Caco-2 (cell line): ENCODE measurements around the gene OS9. TPM values are rescaled to one million over a fixed set of nuclear protein-coding genes. Genes with fewer than 3 reads are reported as not detected.

Experiments
- BruUV-seq: library from RNA; stranded (reverse); fragments of 400-500 nt; replicated peaks from 2 replicates; lab custom pipeline; 2021; lab: Mats Ljungman, UMichigan
- CTCF ChIA-PET: fragments of 300-600 bp; sonication (Branson Sonifier 250); formaldehyde crosslinking; loops from one replicate; lab custom pipeline; 2022; ENCODE audit warnings: antibody characterized with exemption; lab: Charles Lee
- POLR2A ChIA-PET: fragments of 300-600 bp; sonication (Branson Sonifier 250); formaldehyde crosslinking; loops from one replicate; lab custom pipeline; 2022; ENCODE audit warnings: antibody characterized with exemption; lab: Charles Lee
- DNase-seq, 2 experiments: peaks; one replicate each; pipeline versions ENCODE4 v3.0.0 to v3.0.0-alpha.2; 2020 to 2022
- H3K27me3 ChIP-seq: replicated peaks from 2 replicates; pipeline ENCODE4 v1.6.0; 2011; ENCODE audit warnings: low read length; ENCODE audit not compliant: control insufficient read depth, insufficient read depth
- H3K36me3 ChIP-seq: 2 replicates; pipeline ENCODE4 v1.5.1; 2011; ENCODE audit warnings: low read length; ENCODE audit not compliant: control insufficient read depth, insufficient read depth
- H3K4me1 ChIP-seq: fragments of 250-450 bp; sonication (Bioruptor Pico); 2 replicates; pipeline ENCODE4 v1.5.1; 2020; ENCODE audit warnings: mild to moderate bottlenecking
- H3K4me3 ChIP-seq: 2 replicates; pipeline ENCODE4 v1.5.1; 2011; ENCODE audit warnings: low read depth, mild to moderate bottlenecking, control low read depth, low read length
- H3K9me3 ChIP-seq: fragments of 250-450 bp; sonication (Bioruptor Pico); 2 replicates; pipeline ENCODE4 v1.5.1; 2020; ENCODE audit warnings: mild to moderate bottlenecking, moderate library complexity
- H3K27ac Mint-ChIP-seq: one replicate; pipeline ENCODE4 v1.8.0; 2022; ENCODE audit warnings: mixed read lengths; ENCODE audit not compliant: unreplicated experiment
- H3K27me3 Mint-ChIP-seq: one replicate; pipeline ENCODE4 v1.8.0; 2022; ENCODE audit warnings: mixed read lengths; ENCODE audit not compliant: insufficient read depth, unreplicated experiment
- H3K36me3 Mint-ChIP-seq: one replicate; pipeline ENCODE4 v1.8.0; 2022; ENCODE audit warnings: mild to moderate bottlenecking, mixed read lengths; ENCODE audit not compliant: insufficient read depth, unreplicated experiment
- H3K4me1 Mint-ChIP-seq: one replicate; pipeline ENCODE4 v1.8.0; 2022; ENCODE audit warnings: low read depth, mixed read lengths; ENCODE audit not compliant: unreplicated experiment
- H3K4me3 Mint-ChIP-seq: one replicate; pipeline ENCODE4 v1.8.0; 2022; ENCODE audit warnings: mild to moderate bottlenecking, moderate library complexity, mixed read lengths; ENCODE audit not compliant: unreplicated experiment
- H3K9me3 Mint-ChIP-seq: one replicate; pipeline ENCODE4 v1.8.0; 2022; ENCODE audit warnings: mixed read lengths; ENCODE audit not compliant: unreplicated experiment
- intact Hi-C: fragments of 100-400 bp; cut with micrococcal nuclease; formaldehyde crosslinking; loops from one replicate; pipeline ENCODE4 v1.10.0; 2022; ENCODE audit not compliant: unreplicated experiment
- total RNA-seq: library from RNA; stranded (reverse); gene quantifications from 2 replicates; pipeline ENCODE4 v1.2.3, GENCODE V29; 2022
- TF ChIP-seq, protein P1 (sequence below), 2 experiments: fragments of 200-600 bp in 1 of 2; IDR thresholded peaks; 1 replicate in 1 of 2; 2 replicates in 1 of 2; pipeline versions ENCODE4 v1.5.1 to v1.8.0; 2011 to 2022; ENCODE audit warnings: antibody characterized with exemption in 1 of 2, control low read depth in 1 of 2, inconsistent platforms in 1 of 2, low read depth in 1 of 2, low read length in 1 of 2, mild to moderate bottlenecking in 1 of 2, moderate library complexity in 1 of 2; ENCODE audit not compliant: insufficient read depth in 1 of 2, severe bottlenecking in 1 of 2, unreplicated experiment in 1 of 2

The OS9 gene
- total RNA-seq, 1 experiment from 2014 or later, result 182 TPM

DNA sequence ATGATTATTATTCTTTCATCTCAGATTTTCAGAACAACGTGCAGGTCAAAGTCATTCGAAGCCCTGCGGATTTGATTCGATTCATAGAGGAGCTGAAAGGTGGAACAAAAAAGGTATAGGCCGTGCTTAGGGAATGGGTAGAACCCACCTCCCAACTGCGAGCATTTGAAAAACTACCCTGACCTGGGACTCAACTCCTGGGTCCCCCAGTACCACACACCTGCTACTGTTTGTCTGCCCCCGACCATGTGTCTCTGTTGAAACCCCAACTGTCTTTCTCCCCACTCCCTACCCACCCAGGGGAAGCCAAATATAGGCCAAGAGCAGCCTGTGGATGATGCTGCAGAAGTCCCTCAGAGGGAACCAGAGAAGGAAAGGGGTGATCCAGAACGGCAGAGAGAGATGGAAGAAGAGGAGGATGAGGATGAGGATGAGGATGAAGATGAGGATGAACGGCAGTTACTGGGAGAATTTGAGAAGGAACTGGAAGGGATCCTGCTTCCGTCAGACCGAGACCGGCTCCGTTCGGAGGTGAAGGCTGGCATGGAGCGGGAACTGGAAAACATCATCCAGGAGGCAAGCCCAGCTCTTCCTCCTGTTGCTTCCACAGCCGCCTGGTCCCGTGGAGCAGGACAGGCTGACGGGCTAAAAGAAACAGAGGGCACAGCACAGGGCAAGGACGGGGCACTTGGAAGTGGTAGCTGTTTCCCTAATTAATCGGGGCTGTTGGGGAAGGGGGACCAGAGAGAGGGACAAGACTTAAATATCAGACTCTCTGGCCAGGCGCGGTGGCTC is 24.1 kb downstream of the OS9 start:
- no peak overlapping the region for H3K27ac Mint-ChIP-seq
- TF ChIP-seq, protein P1, sequence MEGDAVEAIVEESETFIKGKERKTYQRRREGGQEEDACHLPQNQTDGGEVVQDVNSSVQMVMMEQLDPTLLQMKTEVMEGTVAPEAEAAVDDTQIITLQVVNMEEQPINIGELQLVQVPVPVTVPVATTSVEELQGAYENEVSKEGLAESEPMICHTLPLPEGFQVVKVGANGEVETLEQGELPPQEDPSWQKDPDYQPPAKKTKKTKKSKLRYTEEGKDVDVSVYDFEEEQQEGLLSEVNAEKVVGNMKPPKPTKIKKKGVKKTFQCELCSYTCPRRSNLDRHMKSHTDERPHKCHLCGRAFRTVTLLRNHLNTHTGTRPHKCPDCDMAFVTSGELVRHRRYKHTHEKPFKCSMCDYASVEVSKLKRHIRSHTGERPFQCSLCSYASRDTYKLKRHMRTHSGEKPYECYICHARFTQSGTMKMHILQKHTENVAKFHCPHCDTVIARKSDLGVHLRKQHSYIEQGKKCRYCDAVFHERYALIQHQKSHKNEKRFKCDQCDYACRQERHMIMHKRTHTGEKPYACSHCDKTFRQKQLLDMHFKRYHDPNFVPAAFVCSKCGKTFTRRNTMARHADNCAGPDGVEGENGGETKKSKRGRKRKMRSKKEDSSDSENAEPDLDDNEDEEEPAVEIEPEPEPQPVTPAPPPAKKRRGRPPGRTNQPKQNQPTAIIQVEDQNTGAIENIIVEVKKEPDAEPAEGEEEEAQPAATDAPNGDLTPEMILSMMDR (IDR thresholded peaks at IDR 0.05; ENCODE audit: insufficient read depth in 1 of 2, low read depth in 1 of 2, low read length in 1 of 2, severe bottlenecking in 1 of 2, unreplicated experiment in 1 of 2), result no peak
- no peak overlapping the region for H3K4me3 Mint-ChIP-seq
- peaks cover 12% of the 10 kb centered on the region for H3K36me3 Mint-ChIP-seq
- no peaks in the 10 kb centered on the region for H3K4me1 Mint-ChIP-seq
- ChIA-PET CTCF (no interaction called here), POLR2A (no interaction called here)
- intact Hi-C loops, result no loop called here
- no peak overlapping the region for H3K4me3 ChIP-seq
- no peaks in the 10 kb centered on the region for H3K9me3 ChIP-seq
- H3K4me1 ChIP-seq, result no peaks in the 10 kb centered on the region
- no peaks in the 10 kb centered on the region for H3K36me3 ChIP-seq
- H3K9me3 Mint-ChIP-seq, result no peaks in the 10 kb centered on the region
- DNase-seq, result no peak
- no peaks in the 10 kb centered on the region for H3K27me3 ChIP-seq
- no peaks in the 10 kb centered on the region for H3K27me3 Mint-ChIP-seq
- TSS peak; percentile 16 for BruUV-seq

DNA sequence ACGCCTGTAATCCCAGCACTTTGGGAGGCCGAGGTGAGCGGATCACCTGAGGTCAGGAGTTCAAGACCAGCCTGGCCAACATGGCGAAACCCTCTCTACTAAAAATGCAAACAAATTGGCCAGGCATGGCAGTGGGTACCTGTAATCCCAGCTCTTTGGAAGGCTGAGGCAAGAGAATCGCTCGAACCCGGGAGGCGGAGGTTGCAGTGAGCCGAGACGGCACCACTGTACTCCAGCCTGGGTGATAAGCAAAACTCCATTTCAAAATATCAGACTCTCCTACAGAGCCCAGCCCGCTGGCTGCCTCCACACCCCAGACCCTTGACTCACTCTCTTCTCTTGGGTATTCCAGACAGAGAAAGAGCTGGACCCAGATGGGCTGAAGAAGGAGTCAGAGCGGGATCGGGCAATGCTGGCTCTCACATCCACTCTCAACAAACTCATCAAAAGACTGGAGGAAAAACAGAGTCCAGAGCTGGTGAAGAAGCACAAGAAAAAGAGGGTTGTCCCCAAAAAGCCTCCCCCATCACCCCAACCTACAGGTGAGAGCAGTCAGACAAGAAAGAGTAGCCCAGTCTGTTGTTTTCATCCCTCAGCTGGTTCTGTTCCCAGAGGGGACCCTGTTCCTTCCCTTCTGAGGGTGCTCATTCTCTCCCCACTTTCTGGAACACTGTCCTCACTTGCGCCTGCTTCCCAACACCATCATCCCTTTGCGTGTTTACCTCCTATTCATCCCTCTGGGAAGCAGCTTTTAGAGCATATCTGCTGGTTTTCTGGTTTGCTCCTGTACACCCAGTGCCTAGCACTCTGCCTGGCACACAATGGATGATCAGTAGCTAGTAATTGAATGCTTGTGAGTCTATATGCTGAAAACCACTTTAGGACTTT is 25.0 kb downstream of the OS9 start:
- Mint-ChIP-seq H3K9me3 (no peaks in the 10 kb centered on the region), H3K27me3 (no peaks in the 10 kb centered on the region), H3K27ac (no peak overlapping the region), H3K4me3 (no peak overlapping the region), H3K36me3 (peaks cover 14% of the 10 kb centered on the region), H3K4me1 (no peaks in the 10 kb centered on the region)
- CTCF ChIA-PET, result no interaction called here
- TF ChIP-seq, protein P1 (IDR thresholded peaks at IDR 0.05; ENCODE audit: insufficient read depth in 1 of 2, low read depth in 1 of 2, low read length in 1 of 2, severe bottlenecking in 1 of 2, unreplicated experiment in 1 of 2), result no peak
- Histone ChIP-seq H3K4me1 (no peaks in the 10 kb centered on the region), H3K4me3 (no peak overlapping the region), H3K36me3 (no peaks in the 10 kb centered on the region), H3K9me3 (no peaks in the 10 kb centered on the region), H3K27me3 (no peaks in the 10 kb centered on the region)
- DNase-seq, result no peak
- intact Hi-C loops, result no loop called here
- no TSS peak for BruUV-seq
- POLR2A ChIA-PET, result no interaction called here

DNA sequence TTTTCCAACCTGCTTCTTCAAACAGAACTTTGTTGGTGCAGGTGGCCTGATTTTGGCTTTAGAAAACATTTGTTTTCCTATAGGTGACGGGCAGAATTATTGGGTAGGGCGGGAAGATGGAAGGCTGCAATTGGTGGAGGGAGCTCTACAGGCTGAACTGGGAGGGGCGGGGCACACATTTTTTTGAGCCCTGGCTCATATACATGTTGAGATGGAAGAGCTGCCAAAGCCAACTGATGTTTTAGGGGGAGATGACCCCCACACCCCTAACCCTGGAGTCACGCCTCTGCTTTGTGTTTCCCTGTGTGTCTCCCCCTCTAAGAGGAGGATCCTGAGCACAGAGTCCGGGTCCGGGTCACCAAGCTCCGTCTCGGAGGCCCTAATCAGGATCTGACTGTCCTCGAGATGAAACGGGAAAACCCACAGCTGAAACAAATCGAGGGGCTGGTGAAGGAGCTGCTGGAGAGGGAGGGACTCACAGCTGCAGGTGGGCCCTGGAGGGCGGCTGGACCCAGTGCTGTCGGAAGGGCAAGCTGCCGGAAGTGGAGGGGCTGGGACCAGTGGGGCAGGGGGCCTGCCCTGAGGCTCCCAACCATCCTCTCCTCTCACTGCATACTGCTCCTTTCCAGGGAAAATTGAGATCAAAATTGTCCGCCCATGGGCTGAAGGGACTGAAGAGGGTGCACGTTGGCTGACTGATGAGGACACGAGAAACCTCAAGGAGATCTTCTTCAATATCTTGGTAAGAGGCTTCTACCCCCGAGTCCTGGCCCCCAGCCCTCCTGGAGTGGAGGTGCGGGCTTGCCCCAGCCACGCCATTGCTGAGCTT is 26.1 kb downstream of the OS9 start:
- intact Hi-C loops, result no loop called here
- peaks cover 17% of the 10 kb centered on the region for H3K36me3 Mint-ChIP-seq

More for the DNA sequence above, 26.1 kb downstream of the OS9 start:
- no peaks in the 10 kb centered on the region for H3K27me3 Mint-ChIP-seq
- H3K4me1 Mint-ChIP-seq, result no peaks in the 10 kb centered on the region
- POLR2A ChIA-PET, result no interaction called here
- Histone ChIP-seq H3K27me3 (no peaks in the 10 kb centered on the region), H3K9me3 (no peaks in the 10 kb centered on the region), H3K4me3 (no peak overlapping the region), H3K4me1 (no peaks in the 10 kb centered on the region), H3K36me3 (no peaks in the 10 kb centered on the region)
- no peaks in the 10 kb centered on the region for H3K9me3 Mint-ChIP-seq
- TF ChIP-seq, protein P1 (IDR thresholded peaks at IDR 0.05; ENCODE audit: insufficient read depth in 1 of 2, low read depth in 1 of 2, low read length in 1 of 2, severe bottlenecking in 1 of 2, unreplicated experiment in 1 of 2), result no peak
- no TSS peak for BruUV-seq
- DNase-seq, result no peak
- CTCF ChIA-PET, result no interaction called here
- no peak overlapping the region for H3K27ac Mint-ChIP-seq
- H3K4me3 Mint-ChIP-seq, result no peak overlapping the region
